ENCODE results near the gene DYNLL2. TPM values are rescaled to one million over a fixed set of nuclear protein-coding genes. Genes with fewer than 3 reads are reported as not detected.
"Not testable (repeated sequence)": the region's sequence is repeated elsewhere in the genome, so short reads cannot be mapped to it uniquely, and the experiment has no call there.

The DYNLL2 gene
- polyA plus RNA-seq, 1 donor: 85.5 TPM

DNA sequence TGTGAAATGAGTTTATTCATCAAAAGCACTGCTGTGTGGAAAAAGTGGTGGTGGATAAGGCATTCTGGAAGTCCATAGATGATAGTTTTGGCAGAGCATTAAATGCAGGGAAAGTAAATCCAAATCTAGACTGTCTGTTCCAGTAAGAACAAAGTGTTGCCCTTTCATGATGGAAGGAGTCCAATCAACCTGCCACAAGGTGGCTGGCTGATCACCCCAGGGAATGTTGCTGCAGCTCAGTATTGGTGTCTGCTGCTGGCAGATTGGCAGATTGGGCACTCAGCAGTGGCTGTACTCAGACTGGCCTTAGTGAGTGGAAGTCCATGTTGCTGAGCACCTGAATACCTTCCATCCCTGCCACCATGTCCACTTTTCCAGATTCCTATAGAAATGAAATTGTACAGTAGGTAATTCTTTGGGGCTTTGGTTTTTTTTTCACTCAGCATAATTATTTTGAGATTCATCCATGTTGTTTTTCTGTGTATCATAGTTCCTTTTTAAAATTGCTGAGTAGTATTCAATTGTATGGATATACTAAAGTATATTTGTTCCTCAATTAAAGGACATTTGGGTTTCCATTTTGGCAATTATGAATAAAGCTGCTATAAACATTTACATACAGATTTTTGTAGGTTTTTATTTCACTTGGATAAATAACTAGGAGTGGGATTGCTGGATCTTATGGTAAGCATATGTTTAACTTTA lies 14.3 kb downstream of the DYNLL2 start:
- no peak for DNase-seq

DNA sequence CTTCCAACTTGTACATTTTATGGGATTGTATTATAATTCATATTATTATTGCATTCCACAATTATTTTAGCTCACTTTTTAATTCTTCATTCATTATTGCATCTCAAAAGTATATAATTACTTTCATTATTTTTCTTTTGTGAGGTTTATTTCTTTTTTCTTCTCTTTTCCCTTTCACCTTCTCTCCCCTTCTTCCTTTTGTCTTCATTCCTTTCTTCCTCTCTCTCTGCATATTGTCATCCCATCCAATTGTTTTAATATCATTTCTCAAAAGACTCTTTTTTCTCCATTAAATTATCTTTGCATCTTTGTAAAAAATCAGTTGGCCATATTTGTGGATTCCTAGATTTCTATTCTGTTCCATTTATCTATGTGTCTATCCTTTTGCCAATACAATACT lies 17.3 kb downstream of the DYNLL2 start:
- no peak for DNase-seq

DNA sequence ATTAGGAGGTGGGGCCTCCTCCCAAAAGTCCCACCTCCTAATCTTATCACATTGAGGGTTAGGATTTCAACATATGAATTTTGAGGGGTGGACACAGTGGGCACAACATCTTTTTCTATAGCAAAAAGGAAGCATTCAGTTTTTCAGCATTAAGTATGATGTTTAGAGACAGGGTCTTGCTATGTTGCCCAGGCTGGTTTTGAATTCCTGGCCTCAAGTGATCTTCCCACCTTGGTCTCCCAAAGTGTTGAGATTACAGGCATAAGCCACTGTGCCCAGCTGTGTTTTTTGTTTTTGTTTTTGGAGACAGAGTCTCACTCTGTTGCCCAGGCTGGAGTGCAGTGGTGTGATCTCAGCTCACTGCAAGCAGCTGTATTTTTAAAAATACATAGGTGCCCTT lies 18.7 kb downstream of the DYNLL2 start:
- DNase-seq: not testable (repeated sequence)

DNA sequence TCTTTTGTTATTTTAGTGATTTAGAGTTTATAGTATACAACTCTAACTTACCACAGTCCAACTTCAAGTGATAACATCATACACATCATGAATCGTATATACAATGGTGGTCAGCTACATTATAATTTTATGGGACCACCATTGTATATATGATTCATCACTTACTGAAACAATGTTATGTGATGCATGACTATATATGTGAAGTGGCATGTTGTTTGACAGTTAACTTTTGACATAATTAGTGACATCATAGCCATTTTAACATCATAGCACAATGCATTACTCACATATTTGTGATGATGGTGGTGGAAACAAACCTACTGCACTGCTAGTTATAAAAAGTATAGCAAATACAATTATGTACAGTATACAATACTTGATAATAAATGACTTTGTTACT lies 21.9 kb downstream of the DYNLL2 start:
- no peak for DNase-seq

DNA sequence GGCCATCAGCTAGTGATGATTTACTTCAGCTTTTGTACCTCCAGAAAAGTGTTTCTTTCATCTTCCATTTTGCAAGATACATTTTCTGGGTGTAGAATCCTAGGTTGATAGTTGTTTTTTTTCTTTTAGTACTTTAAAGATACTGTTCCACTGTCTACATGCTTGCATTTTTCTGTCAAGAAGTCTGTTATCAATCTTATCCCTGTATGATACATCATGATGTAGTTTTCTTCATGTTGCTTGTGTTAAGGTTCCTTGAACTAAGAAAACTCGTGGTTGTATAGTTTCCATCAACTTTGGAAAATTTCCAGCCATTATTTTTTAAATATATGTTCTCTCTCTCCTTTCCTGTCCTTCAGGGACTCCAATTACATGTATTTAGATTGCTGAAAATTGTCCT lies 24.1 kb downstream of the DYNLL2 start:
- no peak for DNase-seq

DNA sequence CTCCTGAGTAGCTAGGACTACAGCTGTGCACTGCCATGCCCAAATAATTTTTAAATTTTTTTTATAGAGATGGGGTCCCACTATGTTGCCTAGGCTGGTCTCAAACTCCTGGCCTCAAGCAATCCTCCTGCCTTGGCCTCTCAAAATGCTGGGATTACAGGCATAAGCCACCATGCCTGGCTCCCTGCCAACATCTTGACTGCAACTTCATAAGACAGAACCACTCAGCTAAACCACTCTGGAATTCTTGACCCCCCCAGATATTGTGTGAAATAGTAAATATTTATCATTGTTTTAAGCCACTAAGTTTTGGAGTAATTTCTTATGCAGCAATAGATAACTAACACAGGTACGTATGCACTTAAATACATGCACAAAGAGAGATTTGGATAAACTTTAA lies 26.0 kb downstream of the DYNLL2 start:
- no peak for DNase-seq

DNA sequence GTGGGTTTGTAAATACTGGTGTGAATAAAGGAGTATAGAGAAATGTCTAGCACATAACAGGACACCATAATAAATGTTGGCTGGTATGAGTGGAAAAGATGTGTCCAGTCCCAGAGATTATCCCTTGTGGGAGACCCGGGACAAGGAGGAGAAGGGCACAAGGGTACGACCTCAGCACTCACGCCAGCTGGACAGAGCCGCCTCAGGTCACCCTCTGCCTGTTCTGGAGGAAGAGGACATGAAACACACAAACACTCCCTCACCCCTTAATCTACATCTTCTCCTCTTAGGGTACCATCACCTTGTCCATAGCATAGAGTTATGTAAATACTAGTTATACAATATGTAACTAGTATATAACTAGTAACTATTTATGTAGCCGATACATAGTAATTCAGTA lies 26.8 kb downstream of the DYNLL2 start:
- no peak for DNase-seq

DNA sequence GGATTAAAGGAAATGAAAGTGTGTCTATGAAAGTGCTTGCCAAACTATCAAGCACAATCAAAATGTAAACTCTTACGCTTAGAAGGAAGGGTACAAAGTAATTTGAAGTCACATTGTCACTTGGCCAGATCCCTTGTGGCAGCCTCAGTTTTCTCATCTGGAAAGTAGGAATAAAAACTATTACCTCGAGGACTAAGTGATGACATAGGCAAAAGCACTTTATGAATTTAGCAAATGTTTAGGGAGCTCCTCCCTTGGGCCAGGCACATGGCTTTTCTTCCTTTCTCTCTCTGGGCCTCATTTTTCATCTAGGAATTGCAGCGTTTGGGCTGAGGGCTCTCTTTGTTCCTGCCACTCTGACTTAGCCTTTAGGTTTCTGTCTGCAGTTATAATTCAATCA lies 28.5 kb downstream of the DYNLL2 start:
- DNase-seq: no peak

DNA sequence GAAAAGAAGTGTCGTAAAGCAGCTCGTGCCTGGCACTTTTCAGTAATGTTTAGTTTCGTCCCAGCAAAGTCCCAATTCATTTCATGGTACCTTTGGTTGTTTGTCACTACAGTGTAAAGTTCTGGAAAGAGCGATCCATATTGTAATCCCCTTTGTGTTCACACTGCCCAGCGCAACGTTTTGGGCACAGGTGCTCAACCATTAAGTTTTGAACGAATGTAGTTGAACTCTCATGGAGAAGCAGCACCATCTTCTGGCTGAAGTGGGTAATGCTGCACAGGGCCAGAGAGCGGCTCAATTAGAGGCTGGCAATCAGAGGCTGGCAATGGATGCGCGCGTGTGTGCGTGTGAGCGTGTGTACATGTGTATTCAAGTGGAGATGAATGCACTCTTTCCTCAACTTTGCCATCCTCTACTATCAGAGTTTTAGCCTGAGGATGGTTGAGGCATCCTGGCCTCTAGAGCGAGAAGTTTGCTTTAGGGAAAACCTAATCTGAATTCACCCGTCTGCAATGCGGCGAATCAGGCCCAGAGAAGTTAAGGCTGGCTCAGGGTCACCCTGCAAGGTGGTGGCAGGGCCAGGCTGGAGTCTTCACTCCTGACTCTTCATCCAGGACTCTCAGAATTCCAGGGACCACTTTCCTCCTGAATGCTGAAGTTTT lies 29.9 kb downstream of the DYNLL2 start:
- DNase-seq: peak; percentile 74

DNA sequence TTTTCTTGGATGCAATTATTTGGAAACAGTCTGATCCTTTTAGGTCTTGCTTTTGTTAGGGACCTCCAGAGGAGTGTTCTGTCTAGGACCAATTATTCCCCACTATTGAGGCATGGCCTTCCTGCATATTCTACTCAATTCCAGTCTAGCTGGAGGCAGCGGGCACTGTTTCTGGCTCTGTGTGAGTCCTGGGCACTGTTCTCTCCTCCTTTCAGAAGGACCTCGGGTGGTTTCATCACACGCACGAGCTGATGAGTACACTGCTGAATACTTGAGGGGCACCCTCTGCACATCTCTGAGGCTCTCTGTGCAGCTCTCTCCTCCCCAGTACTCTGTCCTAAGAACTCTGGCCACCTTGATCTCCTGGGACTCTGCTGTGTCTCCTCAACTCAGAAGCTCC lies 30.7 kb downstream of the DYNLL2 start:
- DNase-seq: no peak

DNA sequence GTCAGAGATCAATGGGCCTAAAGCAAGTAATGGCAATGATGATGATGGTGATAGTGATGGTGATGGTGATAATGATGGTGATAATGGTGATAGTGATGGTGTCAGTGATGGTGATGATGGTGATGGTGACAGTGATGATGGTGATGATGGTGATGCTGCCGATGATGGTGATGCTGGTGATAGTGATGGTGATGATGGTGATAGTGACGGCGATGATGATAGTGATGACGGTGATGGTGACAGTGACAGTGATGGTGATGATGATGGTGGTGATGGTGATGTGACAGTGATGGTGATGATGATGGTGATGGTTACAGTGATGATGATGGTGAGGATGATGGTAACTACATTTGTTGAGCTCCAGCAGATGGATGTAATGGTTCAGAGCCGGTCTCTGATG lies 34.2 kb downstream of the DYNLL2 start:
- no peak for DNase-seq

DNA sequence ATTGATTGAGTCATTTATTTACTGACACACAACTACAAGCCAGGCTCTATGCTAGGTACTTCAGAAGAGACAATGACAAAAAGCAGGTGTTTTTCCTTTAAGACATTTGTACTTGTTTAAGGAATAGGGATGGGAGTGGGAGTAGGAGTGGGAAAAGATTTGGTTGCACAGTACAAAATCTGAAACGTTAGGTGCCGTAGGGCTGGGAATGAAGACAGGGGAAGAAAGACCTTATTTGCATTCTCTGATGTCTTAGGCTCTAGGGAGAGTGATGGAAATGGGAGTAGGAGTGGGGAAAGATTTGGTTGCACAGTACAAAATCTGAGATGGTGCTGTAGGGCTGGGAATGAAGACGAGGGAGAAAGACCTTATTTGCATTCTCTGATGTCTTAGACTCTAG lies 36.3 kb downstream of the DYNLL2 start:
- no peak for DNase-seq

DNA sequence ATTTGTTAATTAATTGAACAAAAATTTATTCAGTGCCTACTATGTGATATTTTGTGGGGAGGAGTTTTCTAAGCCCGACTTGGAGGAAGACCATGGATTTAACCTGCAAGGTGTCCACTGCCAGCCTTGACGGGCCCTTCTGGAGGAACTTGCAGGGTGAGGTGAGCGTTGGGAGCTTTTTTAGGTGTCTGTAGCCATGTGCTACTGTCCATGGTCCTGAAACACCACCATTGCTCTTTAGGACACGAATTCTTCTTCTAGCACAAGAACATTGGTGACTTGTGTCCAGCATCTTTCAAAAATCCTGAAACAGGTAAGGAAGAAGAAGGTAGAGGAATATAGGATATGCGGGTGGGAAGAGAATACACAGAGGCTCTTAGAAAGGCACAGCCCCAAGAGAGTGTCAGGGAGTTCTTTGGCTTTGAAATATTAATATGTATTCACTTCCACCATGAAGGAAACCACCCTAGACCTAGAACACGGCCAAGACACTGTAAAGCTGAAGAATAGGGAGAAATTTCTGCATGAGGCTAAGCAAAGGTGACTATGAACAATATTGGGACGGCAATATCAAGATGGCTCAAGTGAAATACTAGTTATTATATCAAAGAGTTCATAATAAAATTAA lies 37.1 kb downstream of the DYNLL2 start:
- DNase-seq: peak; percentile 83

DNA sequence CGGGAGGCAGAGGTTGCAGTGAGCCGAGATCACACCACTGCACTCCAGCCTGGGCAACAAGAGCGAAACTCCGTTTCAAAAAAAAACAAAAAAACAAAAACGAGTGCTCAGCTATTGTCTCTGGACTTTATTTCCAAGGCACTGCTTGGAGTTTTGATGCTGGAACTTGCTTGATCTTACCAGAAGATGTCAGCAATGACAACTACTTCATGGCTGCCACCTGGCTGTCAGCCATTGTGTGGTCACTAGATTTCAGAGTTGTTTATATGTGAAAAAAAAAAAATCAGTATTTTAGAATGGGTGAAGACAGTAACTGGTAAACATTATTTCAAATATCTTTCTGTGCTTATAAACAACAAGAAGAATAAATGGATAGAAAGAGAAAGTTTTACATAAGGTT lies 38.7 kb downstream of the DYNLL2 start:
- DNase-seq: no peak

DNA sequence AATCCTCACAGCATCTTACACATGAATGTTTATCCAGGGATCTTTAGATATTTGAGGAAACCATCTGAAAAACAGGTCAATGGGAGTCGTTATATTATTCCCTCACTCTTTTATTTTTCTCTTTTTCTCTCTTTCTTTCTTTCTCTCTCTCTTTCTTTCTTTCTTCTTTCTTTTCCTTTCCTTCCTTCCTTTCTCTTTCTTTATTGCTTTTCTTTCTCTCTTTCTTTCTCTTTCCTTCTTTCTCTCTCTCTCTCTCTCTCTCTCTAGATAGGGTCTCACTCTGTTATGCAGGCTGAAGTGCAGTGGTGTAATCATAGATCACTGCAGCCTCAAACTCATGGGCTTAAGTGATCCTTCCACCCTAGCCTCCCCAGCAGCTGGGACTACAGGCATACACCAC lies 44.6 kb downstream of the DYNLL2 start:
- no peak for DNase-seq

DNA sequence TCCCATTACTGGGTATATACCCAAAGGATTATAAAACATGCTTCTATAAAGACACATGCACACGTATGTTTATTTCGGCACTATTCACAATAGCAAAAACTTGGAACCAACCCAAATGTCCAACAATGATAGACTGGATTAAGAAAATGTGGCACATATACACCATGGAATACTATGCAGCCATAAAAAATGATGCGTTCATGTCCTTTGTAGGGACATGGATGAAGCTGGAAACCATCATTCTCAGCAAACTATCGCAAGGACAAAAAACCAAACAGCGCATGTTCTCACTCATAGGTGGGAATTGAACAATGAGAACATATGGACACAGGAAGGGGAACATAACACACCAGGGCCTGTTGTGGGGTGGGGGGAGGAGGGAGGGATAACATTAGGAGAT lies 49.5 kb downstream of the DYNLL2 start:
- not testable (repeated sequence) for DNase-seq

DNA sequence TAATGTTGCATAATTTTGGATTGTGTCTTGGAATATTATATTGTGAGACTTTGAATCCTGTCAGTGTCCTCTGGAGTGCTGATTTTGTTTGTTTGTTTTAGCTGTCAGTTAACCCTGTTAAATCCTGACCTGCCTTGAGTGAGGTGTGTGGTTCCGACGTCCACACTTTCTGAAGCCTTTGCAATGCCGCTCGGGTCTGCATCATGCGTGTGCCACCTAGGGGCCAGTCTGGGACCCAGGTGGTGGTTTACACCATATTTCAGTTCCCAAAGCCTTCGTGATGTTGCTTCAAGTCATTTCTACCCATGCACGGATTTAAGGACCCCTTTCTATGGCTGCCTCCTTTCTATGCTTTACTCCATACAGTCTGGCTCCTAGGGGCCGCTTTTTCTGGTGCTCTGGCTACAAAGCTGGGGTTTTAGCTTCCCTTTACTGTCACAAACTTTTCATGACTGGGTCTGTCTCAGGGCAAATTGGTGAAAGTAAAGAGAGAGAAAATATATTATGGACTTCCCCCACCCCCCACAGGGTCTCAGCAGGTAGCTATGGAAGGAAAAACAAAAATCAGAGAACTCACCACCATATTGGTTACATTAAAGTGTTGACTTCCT lies 53.6 kb downstream of the DYNLL2 start:
- no peak for DNase-seq

DNA sequence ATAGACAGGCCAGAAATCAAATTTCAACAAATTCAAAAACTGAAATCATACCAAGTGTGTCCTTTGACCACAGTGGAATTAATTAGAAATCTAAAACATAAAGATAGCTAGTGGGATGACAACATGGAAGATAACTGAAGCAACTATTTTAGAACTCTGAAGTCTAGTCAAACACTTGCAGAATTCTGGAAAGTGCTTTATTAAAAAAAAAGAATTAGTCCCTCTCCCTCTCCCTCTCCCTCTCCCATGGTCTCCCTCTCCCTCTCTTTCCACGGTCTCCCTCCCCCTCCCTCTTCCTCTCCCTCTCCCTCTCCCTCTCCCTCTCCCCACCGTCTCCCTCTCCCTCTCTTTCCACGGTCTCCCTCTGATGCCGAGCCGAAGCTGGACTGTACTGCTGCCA lies 58.3 kb downstream of the DYNLL2 start:
- DNase-seq: no peak

DNA sequence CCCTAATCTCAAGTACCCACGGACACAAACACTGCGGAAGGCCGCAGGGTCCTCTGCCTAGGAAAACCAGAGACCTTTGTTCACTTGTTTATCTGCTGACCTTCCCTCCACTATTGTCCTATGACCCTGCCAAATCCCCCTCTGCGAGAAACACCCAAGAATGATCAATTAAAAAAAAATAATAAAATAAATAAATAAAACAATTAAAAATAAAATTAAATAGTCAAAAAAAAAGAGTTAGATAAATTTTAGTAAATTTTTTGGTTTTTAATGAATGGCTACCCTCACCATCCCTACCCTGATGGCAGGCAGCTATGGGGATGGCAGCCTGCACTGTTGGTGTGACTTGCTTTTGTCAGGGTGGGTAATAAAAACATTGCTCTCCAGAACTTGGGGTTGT lies 60.1 kb downstream of the DYNLL2 start:
- not testable (repeated sequence) for DNase-seq

DNA sequence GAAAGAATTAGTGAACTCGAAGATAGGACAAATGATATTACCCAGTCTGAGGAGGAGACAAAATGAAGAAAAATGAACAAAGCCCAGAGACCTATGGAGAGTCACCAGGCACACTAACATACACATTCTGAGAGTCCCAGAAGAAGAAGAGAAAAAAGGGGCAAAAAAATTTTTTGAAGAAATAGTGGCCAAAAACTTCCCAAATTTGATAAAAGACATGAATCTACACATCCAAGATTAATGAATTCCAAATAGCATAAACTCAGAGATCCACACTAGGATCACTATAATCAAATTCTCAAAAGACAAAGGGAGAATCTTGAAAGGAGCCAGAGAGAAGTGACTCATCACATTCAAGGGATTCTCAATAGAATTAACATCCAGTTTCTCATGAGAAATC lies 61.6 kb downstream of the DYNLL2 start:
- DNase-seq: no peak
